NCI-H69 (cell line): Measurements from ENCODE around the gene CXCR6.

Experiments
- DNase-seq: peaks from one replicate; lab custom pipeline; 2025; lab: John Stamatoyannopoulos, UW

CXCR6 gene

GRCh38 chr3:45922950-45923590 lies 20.2 kb upstream of the CXCR6 start:
- no peak for DNase-seq

GRCh38 chr3:45923755-45924154 lies 19.5 kb upstream of the CXCR6 start:
- no peak for DNase-seq

GRCh38 chr3:45927881-45928280 lies 15.4 kb upstream of the CXCR6 start:
- no peak for DNase-seq

- peak; percentile 27 for DNase-seq
Observed at GRCh38 chr3:45929042-45929679, 14.1 kb upstream of the CXCR6 start.

GRCh38 chr3:45931496-45931895 lies 11.8 kb upstream of the CXCR6 start:
- no peak for DNase-seq

GRCh38 chr3:45932112-45932511 lies 11.2 kb upstream of the CXCR6 start:
- no peak for DNase-seq

- DNase-seq = no peak
Observed at GRCh38 chr3:45933591-45933990, 9.7 kb upstream of the CXCR6 start.

GRCh38 chr3:45936261-45936660 lies 7.0 kb upstream of the CXCR6 start:
- no peak for DNase-seq

GRCh38 chr3:45937206-45938042 lies 5.8 kb upstream of the CXCR6 start:
- DNase-seq = no peak

GRCh38 chr3:45938043-45938435 lies 5.2 kb upstream of the CXCR6 start:
- DNase-seq = no peak

- DNase-seq = peak; percentile 67
Observed at GRCh38 chr3:45938864-45939263, 4.4 kb upstream of the CXCR6 start.

- no peak for DNase-seq
Observed at GRCh38 chr3:45939341-45939771, 3.9 kb upstream of the CXCR6 start.

- DNase-seq = no peak
Observed at GRCh38 chr3:45940004-45940780, 3.1 kb upstream of the CXCR6 start.

- no peak for DNase-seq
Observed at GRCh38 chr3:45940781-45941365, 2.4 kb upstream of the CXCR6 start.

- no peak for DNase-seq
Observed at GRCh38 chr3:45942051-45942825, 1.0 kb upstream of the CXCR6 start.

GRCh38 chr3:45944830-45945620 lies 1.8 kb downstream of the CXCR6 start:
- DNase-seq = no peak

- DNase-seq = no peak
Observed at GRCh38 chr3:45946307-45946706, 3.0 kb downstream of the CXCR6 start.

GRCh38 chr3:45946875-45947274 lies 3.6 kb downstream of the CXCR6 start:
- no peak for DNase-seq

GRCh38 chr3:45947361-45947760 lies 4.1 kb downstream of the CXCR6 start:
- no peak for DNase-seq

- no peak for DNase-seq
Observed at GRCh38 chr3:45948311-45948781, 5.1 kb downstream of the CXCR6 start.
